CMK (cell line): Measurements from ENCODE around the gene PRKCE.
"Not testable (repeated sequence)": the region's sequence is repeated elsewhere in the genome, so short reads cannot be mapped to it uniquely, and the experiment has no call there.

ENCODE experiments used
- DNase-seq: peaks from one replicate; pipeline ENCODE4 v3.0.0-alpha.2; 2010; ENCODE audit warnings: low read depth

PRKCE gene

GRCh38 chr2:45699032-45699658, 47.7 kb downstream of the PRKCE start:
- DNase-seq, result no peak

- DNase-seq, result no peak
Observed at GRCh38 chr2:45700407-45701013, 49.0 kb downstream of the PRKCE start.

- DNase-seq, result no peak
Observed at GRCh38 chr2:45705233-45705632, 53.8 kb downstream of the PRKCE start.

GRCh38 chr2:45706033-45706432, 54.6 kb downstream of the PRKCE start:
- no peak for DNase-seq

GRCh38 chr2:45707006-45707405, 55.5 kb downstream of the PRKCE start:
- no peak for DNase-seq

GRCh38 chr2:45707661-45708060, 56.2 kb downstream of the PRKCE start:
- DNase-seq, result no peak

GRCh38 chr2:45708501-45708900, 57.0 kb downstream of the PRKCE start:
- no peak for DNase-seq

GRCh38 chr2:45709137-45709536, 57.7 kb downstream of the PRKCE start:
- DNase-seq, result no peak

- DNase-seq, result no peak
Observed at GRCh38 chr2:45710468-45710867, 59.0 kb downstream of the PRKCE start.

GRCh38 chr2:45711224-45711623, 59.7 kb downstream of the PRKCE start:
- no peak for DNase-seq

GRCh38 chr2:45712570-45712969, 61.1 kb downstream of the PRKCE start:
- DNase-seq, result no peak

- DNase-seq, result no peak
Observed at GRCh38 chr2:45713136-45713535, 61.7 kb downstream of the PRKCE start.

- no peak for DNase-seq
Observed at GRCh38 chr2:45713591-45713990, 62.1 kb downstream of the PRKCE start.

- DNase-seq, result no peak
Observed at GRCh38 chr2:45714679-45715078, 63.2 kb downstream of the PRKCE start.

- no peak for DNase-seq
Observed at GRCh38 chr2:45715601-45716379, 64.3 kb downstream of the PRKCE start.

GRCh38 chr2:45716432-45716831, 65.0 kb downstream of the PRKCE start:
- DNase-seq, result not testable (repeated sequence)

- no peak for DNase-seq
Observed at GRCh38 chr2:45716915-45717314, 65.4 kb downstream of the PRKCE start.

GRCh38 chr2:45720210-45720609, 68.7 kb downstream of the PRKCE start:
- no peak for DNase-seq

- no peak for DNase-seq
Observed at GRCh38 chr2:45721150-45721549, 69.7 kb downstream of the PRKCE start.

- no peak for DNase-seq
Observed at GRCh38 chr2:45722477-45722876, 71.0 kb downstream of the PRKCE start.

- no peak for DNase-seq
Observed at GRCh38 chr2:45723857-45724256, 72.4 kb downstream of the PRKCE start.

- no peak for DNase-seq
Observed at GRCh38 chr2:45724335-45724734, 72.9 kb downstream of the PRKCE start.

- DNase-seq, result no peak
Observed at GRCh38 chr2:45725731-45726130, 74.3 kb downstream of the PRKCE start.
